ENCODE measurements around the gene SLCO3A1. TPM values are rescaled to one million over a fixed set of nuclear protein-coding genes. Genes with fewer than 3 reads are reported as not detected.

The SLCO3A1 gene
- total RNA-seq, 1 donor from 2014 or later = 6.3 TPM

- Mint-ChIP-seq H3K27ac (ENCODE audit: unreplicated experiment) (no peak overlapping the region), H3K4me1 (no peaks in the 10 kb centered on the region), H3K9me3 (no peaks in the 10 kb centered on the region), H3K4me3 (no peak overlapping the region), H3K36me3 (ENCODE audit: low read depth) (no peaks in the 10 kb centered on the region), H3K27me3 (ENCODE audit: low read depth) (peaks cover 13% of the 10 kb centered on the region)
- TF ChIP-seq, protein P1, sequence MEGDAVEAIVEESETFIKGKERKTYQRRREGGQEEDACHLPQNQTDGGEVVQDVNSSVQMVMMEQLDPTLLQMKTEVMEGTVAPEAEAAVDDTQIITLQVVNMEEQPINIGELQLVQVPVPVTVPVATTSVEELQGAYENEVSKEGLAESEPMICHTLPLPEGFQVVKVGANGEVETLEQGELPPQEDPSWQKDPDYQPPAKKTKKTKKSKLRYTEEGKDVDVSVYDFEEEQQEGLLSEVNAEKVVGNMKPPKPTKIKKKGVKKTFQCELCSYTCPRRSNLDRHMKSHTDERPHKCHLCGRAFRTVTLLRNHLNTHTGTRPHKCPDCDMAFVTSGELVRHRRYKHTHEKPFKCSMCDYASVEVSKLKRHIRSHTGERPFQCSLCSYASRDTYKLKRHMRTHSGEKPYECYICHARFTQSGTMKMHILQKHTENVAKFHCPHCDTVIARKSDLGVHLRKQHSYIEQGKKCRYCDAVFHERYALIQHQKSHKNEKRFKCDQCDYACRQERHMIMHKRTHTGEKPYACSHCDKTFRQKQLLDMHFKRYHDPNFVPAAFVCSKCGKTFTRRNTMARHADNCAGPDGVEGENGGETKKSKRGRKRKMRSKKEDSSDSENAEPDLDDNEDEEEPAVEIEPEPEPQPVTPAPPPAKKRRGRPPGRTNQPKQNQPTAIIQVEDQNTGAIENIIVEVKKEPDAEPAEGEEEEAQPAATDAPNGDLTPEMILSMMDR (conservative IDR thresholded peaks at IDR 0.05) = no peak
- DNase-seq (ENCODE audit: low read depth, low spot score) = no peak
Measured at GRCh38 chr15:91844928-91845327, 8.6 kb upstream of the SLCO3A1 start.

DNA sequence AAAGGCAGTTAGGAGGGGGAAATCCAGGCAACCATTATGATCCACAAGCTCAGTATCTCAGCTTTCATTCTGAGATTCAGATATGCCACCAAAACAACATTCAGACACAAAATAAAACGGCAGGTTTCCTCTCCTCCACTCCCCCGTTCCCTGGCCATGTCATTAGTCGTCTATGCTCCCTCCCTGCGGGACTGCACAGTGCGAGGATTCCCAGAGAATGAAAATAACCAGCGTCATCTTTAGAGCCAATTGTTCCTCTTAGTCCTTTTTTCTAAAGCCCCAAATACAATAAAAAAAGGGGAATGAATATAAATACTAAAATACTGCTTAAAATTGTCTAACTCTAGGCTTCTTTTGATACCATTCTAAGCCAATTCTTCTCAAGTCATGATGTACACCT is 7.8 kb upstream of the SLCO3A1 start:
- H3K4me1 Mint-ChIP-seq = no peaks in the 10 kb centered on the region
- H3K9me3 Mint-ChIP-seq = no peaks in the 10 kb centered on the region
- TF ChIP-seq, protein P1 (conservative IDR thresholded peaks at IDR 0.05) = no peak
- H3K4me3 Mint-ChIP-seq = no peak overlapping the region
- peaks cover 13% of the 10 kb centered on the region for H3K27me3 Mint-ChIP-seq (ENCODE audit: low read depth)
- H3K36me3 Mint-ChIP-seq (ENCODE audit: low read depth) = no peaks in the 10 kb centered on the region
- DNase-seq (ENCODE audit: low read depth, low spot score) = no peak
- no peak overlapping the region for H3K27ac Mint-ChIP-seq (ENCODE audit: unreplicated experiment)

DNA sequence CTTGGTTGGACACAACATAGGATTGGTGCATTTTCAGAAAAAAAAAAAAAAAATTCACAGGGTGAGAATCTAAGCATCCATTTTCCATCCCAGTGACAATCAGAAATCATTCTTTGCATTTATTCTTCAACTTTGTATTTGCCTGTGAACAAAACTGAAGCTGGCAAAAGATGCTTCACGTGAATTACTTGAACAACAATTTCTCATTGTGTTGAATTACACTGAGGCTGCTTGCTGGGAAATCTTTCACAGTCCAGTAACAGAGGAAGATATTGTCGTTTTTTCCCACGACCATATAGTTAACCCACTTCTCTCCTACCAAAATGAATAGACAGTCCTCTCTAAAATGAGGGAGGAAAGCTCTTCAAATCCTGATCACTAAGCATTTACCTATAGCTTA is 4.3 kb upstream of the SLCO3A1 start:
- no peak for DNase-seq (ENCODE audit: low read depth, low spot score)
- H3K27me3 Mint-ChIP-seq (ENCODE audit: low read depth) = peaks cover 19% of the 10 kb centered on the region

DNA sequence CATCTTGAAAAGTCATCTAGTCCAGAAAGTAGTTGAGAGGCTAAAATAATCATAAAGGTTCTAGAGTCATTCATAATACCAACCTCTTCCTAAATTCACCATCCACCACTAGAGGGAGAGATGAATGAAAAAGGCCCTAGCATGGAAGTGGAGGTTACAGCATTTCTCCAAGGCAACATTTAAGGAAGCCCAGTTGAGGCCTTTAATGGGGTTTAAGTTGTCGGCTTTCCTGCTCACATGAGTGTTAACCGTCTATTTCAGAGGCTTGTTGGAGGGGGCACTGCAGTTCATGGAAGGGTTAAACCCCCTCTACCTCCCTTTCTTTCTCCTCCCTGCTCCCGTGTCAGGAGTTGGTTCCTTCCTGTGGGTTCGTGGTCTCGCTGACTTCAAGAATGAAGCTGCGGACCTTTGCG is 3.8 kb upstream of the SLCO3A1 start:
- DNase-seq (ENCODE audit: low read depth, low spot score) = no peak
- Mint-ChIP-seq H3K27me3 (ENCODE audit: low read depth) (peaks cover 23% of the 10 kb centered on the region), H3K36me3 (ENCODE audit: low read depth) (no peaks in the 10 kb centered on the region), H3K4me3 (peak overlapping the region; percentile 64), H3K27ac (ENCODE audit: unreplicated experiment) (no peak overlapping the region), H3K9me3 (no peaks in the 10 kb centered on the region), H3K4me1 (peaks cover 14% of the 10 kb centered on the region)
- TF ChIP-seq, protein P1 (conservative IDR thresholded peaks at IDR 0.05) = peak; percentile 63

More for the DNA sequence above, 4.3 kb upstream of the SLCO3A1 start:
- Mint-ChIP-seq H3K9me3 (no peaks in the 10 kb centered on the region), H3K4me1 (peaks cover 9% of the 10 kb centered on the region), H3K4me3 (no peak overlapping the region), H3K36me3 (ENCODE audit: low read depth) (no peaks in the 10 kb centered on the region), H3K27ac (ENCODE audit: unreplicated experiment) (no peak overlapping the region)
- TF ChIP-seq, protein P1 (conservative IDR thresholded peaks at IDR 0.05) = no peak

- Mint-ChIP-seq H3K4me1 (peaks cover 14% of the 10 kb centered on the region), H3K4me3 (peak overlapping the region; percentile 92), H3K27me3 (ENCODE audit: low read depth) (peaks cover 36% of the 10 kb centered on the region), H3K36me3 (ENCODE audit: low read depth) (no peaks in the 10 kb centered on the region), H3K27ac (ENCODE audit: unreplicated experiment) (no peak overlapping the region), H3K9me3 (no peaks in the 10 kb centered on the region)
- TF ChIP-seq, protein P1 (conservative IDR thresholded peaks at IDR 0.05) = peak; percentile 76
- peak; percentile 59 for DNase-seq (ENCODE audit: low read depth, low spot score)
Measured at GRCh38 chr15:91852741-91853510, 582 bp upstream of the SLCO3A1 start.
